Mucosa of stomach (tissue), 1 donor: ENCODE results near the gene WDFY1.

ENCODE experiments used
- H3K27me3 ChIP-seq: one replicate; pipeline ENCODE4 v1.7.0; 2013; ENCODE audit warnings: mild to moderate bottlenecking, low read length; ENCODE audit not compliant: control insufficient read depth, insufficient read depth
- H3K36me3 ChIP-seq: one replicate; pipeline ENCODE4 v1.7.0; 2013; ENCODE audit warnings: low read length; ENCODE audit not compliant: control insufficient read depth, insufficient read depth
- H3K4me1 ChIP-seq: one replicate; pipeline ENCODE4 v1.7.0; 2013; ENCODE audit warnings: mild to moderate bottlenecking, low read length; ENCODE audit not compliant: control insufficient read depth, insufficient read depth
- H3K4me3 ChIP-seq: one replicate; pipeline ENCODE4 v1.7.0; 2013; ENCODE audit warnings: low read length
- H3K9ac ChIP-seq: one replicate; pipeline ENCODE4 v1.7.0; 2013; ENCODE audit warnings: mild to moderate bottlenecking, low read length, moderate library complexity
- H3K9me3 ChIP-seq: one replicate; pipeline ENCODE4 v1.7.0; 2013; ENCODE audit warnings: mild to moderate bottlenecking, low read length, moderate library complexity; ENCODE audit not compliant: control insufficient read depth
- donor health status: Pancreatic carcinoma.

WDFY1 gene

DNA sequence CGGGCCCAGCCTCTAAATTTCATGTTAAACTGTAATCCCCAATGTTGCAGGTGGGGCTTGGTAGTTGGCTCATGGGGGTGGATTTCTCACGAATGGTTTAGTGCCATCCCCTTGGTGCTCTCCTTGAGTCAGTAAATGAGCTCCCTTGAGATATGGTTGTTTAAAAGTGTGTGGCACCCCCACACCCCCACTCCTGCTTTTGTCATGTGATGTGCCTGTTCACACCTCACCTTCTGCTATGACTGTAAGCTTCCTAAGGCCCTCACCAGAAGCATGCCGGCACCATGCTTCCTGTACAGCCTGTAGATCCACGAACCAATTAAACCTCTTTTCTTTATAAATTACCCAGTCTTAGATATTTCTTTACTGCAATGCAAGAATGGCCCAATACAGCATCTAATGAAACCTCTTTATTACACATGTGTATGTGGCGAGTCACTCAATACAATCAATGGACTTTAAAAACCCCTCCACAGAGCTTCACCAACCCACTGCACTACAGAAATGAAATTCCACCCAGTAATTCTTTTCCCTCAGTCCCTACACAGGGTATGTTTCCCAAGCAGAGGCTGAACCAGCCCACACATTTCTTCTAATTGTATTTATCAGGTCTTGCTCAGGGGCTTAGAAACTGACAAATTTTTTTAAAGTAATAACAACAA, 47.3 kb downstream of the WDFY1 start:
- H3K4me1 ChIP-seq: no peaks in the 10 kb centered on the region
- H3K4me3 ChIP-seq: no peak overlapping the region
- no peak overlapping the region for H3K9ac ChIP-seq
- no peaks in the 10 kb centered on the region for H3K9me3 ChIP-seq
- H3K27me3 ChIP-seq: no peaks in the 10 kb centered on the region
- H3K36me3 ChIP-seq: peaks cover 4% of the 10 kb centered on the region

DNA sequence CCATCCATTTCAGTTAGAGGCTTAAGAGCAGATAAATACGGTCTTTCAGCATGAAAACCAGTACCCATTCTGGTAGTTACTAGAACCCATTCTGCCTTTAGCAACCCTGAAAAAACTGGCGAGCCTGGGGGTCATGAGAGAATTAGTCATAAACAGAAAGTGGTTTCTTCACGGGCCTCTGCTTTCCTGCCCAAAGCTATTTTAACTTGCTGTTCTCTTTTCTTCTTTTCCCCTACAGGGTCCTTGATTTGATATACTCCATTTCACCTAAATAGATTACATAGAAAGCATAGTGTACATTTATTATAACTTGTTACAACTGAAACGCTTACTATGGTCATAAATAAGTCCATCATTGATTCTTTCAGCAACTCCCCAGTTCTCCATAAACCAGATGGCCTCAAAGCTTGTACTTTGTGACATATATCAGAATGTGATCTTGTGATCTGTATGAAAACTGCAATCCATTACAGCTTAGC, 48.3 kb downstream of the WDFY1 start:
- H3K36me3 ChIP-seq: peaks cover 4% of the 10 kb centered on the region
- H3K9ac ChIP-seq: no peak overlapping the region
- no peaks in the 10 kb centered on the region for H3K27me3 ChIP-seq
- H3K9me3 ChIP-seq: no peaks in the 10 kb centered on the region
- H3K4me3 ChIP-seq: no peak overlapping the region
- H3K4me1 ChIP-seq: no peaks in the 10 kb centered on the region

DNA sequence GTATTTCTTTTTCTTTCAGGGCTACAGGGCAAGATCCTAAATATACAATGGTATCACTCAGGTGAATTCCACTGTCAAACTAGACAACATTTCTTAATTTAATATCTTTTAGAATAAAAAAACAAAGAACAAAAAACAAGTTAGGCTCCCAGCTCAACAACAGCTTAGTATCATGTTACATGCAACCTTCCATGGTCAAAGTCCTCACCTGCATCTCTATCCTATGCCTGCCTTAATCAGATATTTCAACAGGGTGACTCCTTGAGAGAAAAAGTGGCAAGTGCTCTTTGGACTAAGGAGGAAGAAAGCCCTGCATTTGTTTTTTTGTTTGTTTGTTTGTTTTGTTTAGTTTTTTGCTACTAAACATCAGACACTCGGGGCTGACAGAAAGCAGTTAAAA, 50.2 kb downstream of the WDFY1 start:
- no peaks in the 10 kb centered on the region for H3K4me1 ChIP-seq
- no peak overlapping the region for H3K9ac ChIP-seq
- H3K4me3 ChIP-seq: no peak overlapping the region
- no peaks in the 10 kb centered on the region for H3K9me3 ChIP-seq
- H3K36me3 ChIP-seq: peaks cover 4% of the 10 kb centered on the region
- no peaks in the 10 kb centered on the region for H3K27me3 ChIP-seq

DNA sequence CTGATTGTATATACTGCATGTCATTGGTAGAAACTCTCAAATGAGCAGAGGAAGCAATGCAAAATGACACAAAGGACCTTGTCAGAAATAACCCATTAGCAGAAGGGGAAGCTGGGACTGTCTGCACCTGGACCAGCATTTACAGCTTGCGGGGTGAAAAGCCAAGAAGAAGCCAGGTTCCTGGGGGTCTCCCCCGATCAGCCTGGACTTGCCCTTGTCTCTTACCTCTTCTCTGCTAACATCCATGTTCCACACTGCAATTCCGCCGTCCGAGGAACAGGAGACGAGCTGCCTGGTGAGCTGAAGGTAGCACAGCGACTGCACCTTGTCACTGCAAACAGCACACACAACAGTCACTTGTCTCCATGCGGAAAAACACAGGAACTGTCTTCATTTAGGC, 51.1 kb downstream of the WDFY1 start:
- H3K9ac ChIP-seq: no peak overlapping the region
- H3K9me3 ChIP-seq: no peaks in the 10 kb centered on the region
- no peaks in the 10 kb centered on the region for H3K4me1 ChIP-seq
- no peak overlapping the region for H3K4me3 ChIP-seq
- H3K27me3 ChIP-seq: no peaks in the 10 kb centered on the region
- H3K36me3 ChIP-seq: peaks cover 4% of the 10 kb centered on the region

GRCh38 chr2:223890721-223891120, 54.4 kb downstream of the WDFY1 start:
- no peaks in the 10 kb centered on the region for H3K4me1 ChIP-seq
- no peaks in the 10 kb centered on the region for H3K36me3 ChIP-seq
- no peaks in the 10 kb centered on the region for H3K27me3 ChIP-seq
- H3K9me3 ChIP-seq: no peaks in the 10 kb centered on the region
- no peak overlapping the region for H3K9ac ChIP-seq
- H3K4me3 ChIP-seq: no peak overlapping the region

DNA sequence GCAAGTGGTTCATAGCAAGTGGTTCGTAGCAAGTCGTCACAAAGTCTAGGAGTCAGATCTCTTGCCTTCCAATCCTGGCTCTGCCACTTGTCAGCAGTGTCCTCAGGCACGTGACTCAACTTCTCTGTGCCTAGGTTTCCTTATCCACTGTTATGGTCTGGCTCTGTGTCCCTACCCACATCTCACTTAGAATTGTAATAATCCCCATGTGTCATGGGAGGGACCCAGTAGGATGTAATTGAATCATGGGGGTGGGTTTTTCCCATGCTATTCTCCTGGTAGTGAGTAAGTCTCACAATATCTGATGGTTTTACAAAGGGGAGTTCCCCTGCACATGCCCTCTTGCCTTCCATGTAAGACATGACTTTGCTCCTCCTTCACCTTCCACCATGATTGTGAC, 55.9 kb downstream of the WDFY1 start:
- Histone ChIP-seq H3K4me3 (no peak overlapping the region), H3K36me3 (no peaks in the 10 kb centered on the region), H3K9ac (no peak overlapping the region), H3K4me1 (no peaks in the 10 kb centered on the region), H3K9me3 (no peaks in the 10 kb centered on the region), H3K27me3 (no peaks in the 10 kb centered on the region)

GRCh38 chr2:223888251-223888650, 56.9 kb downstream of the WDFY1 start:
- H3K4me3 ChIP-seq: no peak overlapping the region
- no peaks in the 10 kb centered on the region for H3K9me3 ChIP-seq
- no peaks in the 10 kb centered on the region for H3K4me1 ChIP-seq
- H3K36me3 ChIP-seq: no peaks in the 10 kb centered on the region
- H3K27me3 ChIP-seq: no peaks in the 10 kb centered on the region
- H3K9ac ChIP-seq: no peak overlapping the region

DNA sequence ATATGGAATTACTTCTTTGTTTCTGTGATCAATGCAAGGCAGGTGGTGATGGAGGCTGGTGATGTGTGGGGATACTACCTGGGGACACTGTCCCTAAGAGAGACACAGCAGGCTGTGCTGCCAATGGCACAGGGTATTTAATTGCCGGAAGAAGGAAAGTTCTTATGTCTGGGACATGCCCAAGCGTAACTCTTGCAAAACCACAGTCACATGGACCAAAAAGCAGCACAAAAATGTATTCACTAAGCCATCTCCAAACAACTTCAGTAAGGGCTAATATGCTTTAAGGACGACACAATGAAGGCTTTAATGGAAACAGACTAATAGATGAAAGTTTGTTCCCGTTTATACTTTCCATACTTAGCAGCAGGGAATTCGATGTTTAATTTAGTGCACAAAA, 58.0 kb downstream of the WDFY1 start:
- no peak overlapping the region for H3K9ac ChIP-seq
- no peaks in the 10 kb centered on the region for H3K27me3 ChIP-seq
- H3K4me1 ChIP-seq: no peaks in the 10 kb centered on the region
- no peak overlapping the region for H3K4me3 ChIP-seq
- no peaks in the 10 kb centered on the region for H3K9me3 ChIP-seq
- H3K36me3 ChIP-seq: no peaks in the 10 kb centered on the region

DNA sequence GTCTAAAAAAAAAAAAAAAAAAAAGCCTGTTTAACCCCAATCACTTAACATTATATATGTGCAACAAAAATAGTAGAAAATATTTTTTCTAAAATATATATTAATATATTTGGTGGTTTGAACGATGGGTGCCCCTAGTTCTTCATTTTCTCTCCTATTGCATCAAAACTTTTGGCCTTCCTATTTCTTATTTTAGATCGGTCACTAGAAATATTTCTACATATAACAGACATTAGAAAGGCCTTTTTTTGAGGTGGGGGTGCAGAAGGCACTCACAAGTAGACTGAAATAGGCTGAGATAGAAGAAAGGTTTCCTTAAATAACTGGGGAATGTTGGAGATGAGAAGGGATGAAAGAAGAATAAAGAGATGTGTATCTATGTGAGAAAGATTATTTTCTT, 58.4 kb downstream of the WDFY1 start:
- no peaks in the 10 kb centered on the region for H3K9me3 ChIP-seq
- no peak overlapping the region for H3K4me3 ChIP-seq
- no peak overlapping the region for H3K9ac ChIP-seq
- no peaks in the 10 kb centered on the region for H3K4me1 ChIP-seq
- H3K36me3 ChIP-seq: no peaks in the 10 kb centered on the region
- no peaks in the 10 kb centered on the region for H3K27me3 ChIP-seq

DNA sequence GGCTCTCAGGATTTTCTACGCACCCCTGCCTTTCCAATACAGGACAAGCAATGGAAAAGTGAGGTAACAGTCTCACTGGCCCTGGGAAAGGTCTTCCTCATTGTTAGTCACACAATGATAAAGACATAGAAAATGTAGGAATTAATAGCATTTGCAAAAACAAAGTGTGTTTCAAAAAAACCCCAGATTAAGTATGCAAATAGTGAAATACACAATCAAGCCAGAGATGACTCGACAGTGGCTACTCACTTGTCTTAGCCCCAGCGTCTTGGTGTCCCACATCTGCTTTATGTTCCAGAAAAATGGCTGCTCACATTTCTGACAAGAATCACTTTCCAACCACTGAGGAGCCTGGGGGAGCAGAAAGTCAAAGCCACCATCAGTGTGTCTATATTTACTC, 60.7 kb downstream of the WDFY1 start:
- H3K9me3 ChIP-seq: no peaks in the 10 kb centered on the region
- no peak overlapping the region for H3K4me3 ChIP-seq
- no peak overlapping the region for H3K9ac ChIP-seq
- H3K27me3 ChIP-seq: no peaks in the 10 kb centered on the region
- H3K4me1 ChIP-seq: no peaks in the 10 kb centered on the region
- H3K36me3 ChIP-seq: no peaks in the 10 kb centered on the region

GRCh38 chr2:223882715-223883114, 62.4 kb downstream of the WDFY1 start:
- Histone ChIP-seq H3K36me3 (no peaks in the 10 kb centered on the region), H3K4me3 (no peak overlapping the region), H3K9ac (no peak overlapping the region)

GRCh38 chr2:223880796-223881195, 64.3 kb downstream of the WDFY1 start:
- Histone ChIP-seq H3K4me1 (no peaks in the 10 kb centered on the region), H3K36me3 (no peaks in the 10 kb centered on the region), H3K9me3 (no peaks in the 10 kb centered on the region), H3K27me3 (no peaks in the 10 kb centered on the region), H3K4me3 (no peak overlapping the region), H3K9ac (no peak overlapping the region)

More at GRCh38 chr2:223882715-223883114, 62.4 kb downstream of the WDFY1 start:
- Histone ChIP-seq H3K4me1 (no peaks in the 10 kb centered on the region), H3K9me3 (no peaks in the 10 kb centered on the region), H3K27me3 (no peaks in the 10 kb centered on the region)
